Esophagus squamous epithelium (tissue), 5 donors: ENCODE measurements around the gene SOWAHD. TPM values are rescaled to one million over a fixed set of nuclear protein-coding genes. Genes with fewer than 3 reads are reported as not detected.
A peak's percentile ranks its signal among the peaks of the same experiment; 100 is the strongest.

Experiments
- DNase-seq: peaks from one replicate; lab custom pipeline; 2025; lab: John Stamatoyannopoulos, UW
- H3K27ac ChIP-seq, 4 donors: fragments of 200-600 bp; sonication (generic); one replicate each; pipeline ENCODE4 v1.5.1; 2016 to 2019; ENCODE audit warnings: mild to moderate bottlenecking in 1 of 4
- H3K27me3 ChIP-seq, 4 donors: fragments of 200-600 bp; sonication (generic); 1 replicate in 3 of 4; 2 replicates in 1 of 4; pipeline versions ENCODE4 v1.5.1 to v1.6.0; 2017 to 2021; ENCODE audit warnings: antibody characterized with exemption in 1 of 4
- H3K36me3 ChIP-seq, 3 donors: fragments of 200-600 bp; sonication (generic); one replicate each; pipeline ENCODE4 v1.5.1; 2016 to 2019
- H3K4me1 ChIP-seq, 3 donors: fragments of 200-600 bp; sonication (generic); one replicate each; pipeline ENCODE4 v1.5.1; 2017 to 2019
- H3K4me3 ChIP-seq, 4 donors: fragments of 200-600 bp; sonication (generic); 1 replicate in 3 of 4; 2 replicates in 1 of 4; pipeline ENCODE4 v1.5.1; 2016 to 2019; ENCODE audit warnings: mild to moderate bottlenecking in 2 of 4, moderate library complexity in 1 of 4
- H3K9me3 ChIP-seq, 3 donors: fragments of 200-600 bp; sonication (generic); one replicate each; pipeline ENCODE4 v1.5.1; 2016 to 2019
- POLR2A ChIP-seq, 4 donors: fragments of 450-650 bp; IDR thresholded peaks; one replicate each; pipeline ENCODE4 v1.6.1; 2017; ENCODE audit warnings: antibody characterized with exemption in 4 of 4, mild to moderate bottlenecking in 4 of 4, moderate library complexity in 3 of 4
- WGBS, 2 donors: methylation state at CpG; one replicate each; pipeline ENCODE4 v1.1.5; 2018; 5-methylcytosine and 5-hydroxymethylcytosine counted together
- intact Hi-C: fragments of 100-400 bp; cut with DNase I; formaldehyde crosslinking; loops from one replicate; pipeline ENCODE4 v1.15.0; 2022
- total RNA-seq, 4 donors: library from RNA; depleted of rRNA; stranded (reverse); fragments of >200 nt; gene quantifications; one replicate each; pipeline ENCODE4 v1.1.0, GENCODE V29; 2016
- TF ChIP-seq, protein P1 (sequence below), 6 experiments: fragments of 450-650 bp in 4 of 6; fragments of 200-600 bp in 2 of 6; sonication (generic) in 2 of 6; IDR thresholded peaks; one replicate each; pipeline ENCODE4 v1.5.1; 2016 to 2019; ENCODE audit warnings: antibody characterized with exemption in 6 of 6, mild to moderate bottlenecking in 4 of 6, moderate library complexity in 4 of 6
- donor health status: DM: yes; HTN: yes; CAD: no.

SOWAHD gene
- total RNA-seq, 4 donors from 2014 or later, result 0.38 TPM; not detected in 3

DNA sequence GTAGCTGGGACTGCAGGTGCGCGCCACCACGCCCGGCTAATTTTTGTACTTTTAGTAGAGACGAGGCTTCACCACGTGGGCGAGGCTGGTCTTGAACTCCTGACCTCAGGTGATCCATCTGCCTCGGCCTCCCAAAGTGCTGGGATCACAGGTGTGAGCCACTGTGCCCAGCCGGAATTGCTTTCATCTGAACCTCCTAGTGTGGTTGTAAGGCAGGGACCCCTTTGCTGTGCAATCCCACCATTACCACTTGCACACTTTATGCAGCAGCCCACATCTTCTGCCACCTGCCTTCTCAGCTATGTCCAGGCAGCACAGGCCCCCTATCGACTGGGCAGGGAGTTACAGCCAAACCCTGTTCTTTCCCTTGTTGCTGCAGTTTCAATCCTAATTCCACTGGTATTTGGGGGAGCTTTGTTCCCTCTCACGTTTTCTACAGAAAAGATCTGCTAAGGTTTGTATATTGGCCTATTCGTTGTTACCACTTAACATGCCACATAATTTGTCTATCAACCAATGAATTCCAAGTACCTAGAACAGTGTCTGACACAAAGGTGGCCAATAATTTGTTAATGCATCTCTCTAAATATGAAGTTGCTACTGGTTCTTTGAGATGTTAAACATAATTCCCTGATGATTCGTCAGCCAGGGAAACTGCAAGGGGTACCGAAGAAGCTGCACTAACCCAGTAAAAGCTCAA lies 26.5 kb downstream of the SOWAHD start:
- H3K27me3 ChIP-seq, result no peaks in the 10 kb centered on the region
- H3K36me3 ChIP-seq, result peaks cover 0 to 86% (median 16%) of the 10 kb centered on the region in 3 donors
- no peak for TF ChIP-seq POLR2A (IDR thresholded peaks at IDR 0.05)
- TF ChIP-seq, protein P1, sequence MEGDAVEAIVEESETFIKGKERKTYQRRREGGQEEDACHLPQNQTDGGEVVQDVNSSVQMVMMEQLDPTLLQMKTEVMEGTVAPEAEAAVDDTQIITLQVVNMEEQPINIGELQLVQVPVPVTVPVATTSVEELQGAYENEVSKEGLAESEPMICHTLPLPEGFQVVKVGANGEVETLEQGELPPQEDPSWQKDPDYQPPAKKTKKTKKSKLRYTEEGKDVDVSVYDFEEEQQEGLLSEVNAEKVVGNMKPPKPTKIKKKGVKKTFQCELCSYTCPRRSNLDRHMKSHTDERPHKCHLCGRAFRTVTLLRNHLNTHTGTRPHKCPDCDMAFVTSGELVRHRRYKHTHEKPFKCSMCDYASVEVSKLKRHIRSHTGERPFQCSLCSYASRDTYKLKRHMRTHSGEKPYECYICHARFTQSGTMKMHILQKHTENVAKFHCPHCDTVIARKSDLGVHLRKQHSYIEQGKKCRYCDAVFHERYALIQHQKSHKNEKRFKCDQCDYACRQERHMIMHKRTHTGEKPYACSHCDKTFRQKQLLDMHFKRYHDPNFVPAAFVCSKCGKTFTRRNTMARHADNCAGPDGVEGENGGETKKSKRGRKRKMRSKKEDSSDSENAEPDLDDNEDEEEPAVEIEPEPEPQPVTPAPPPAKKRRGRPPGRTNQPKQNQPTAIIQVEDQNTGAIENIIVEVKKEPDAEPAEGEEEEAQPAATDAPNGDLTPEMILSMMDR (IDR thresholded peaks at IDR 0.05), result peak in 4 of 6 experiments; percentile 13 to 39 (median 25)
- H3K9me3 ChIP-seq, result no peaks in the 10 kb centered on the region
- DNase-seq, result no peak
- H3K4me3 ChIP-seq, result no peak overlapping the region
- H3K27ac ChIP-seq, result no peak overlapping the region
- H3K4me1 ChIP-seq, result peaks cover 0 to 33% (median 11%) of the 10 kb centered on the region in 3 donors
- intact Hi-C loops, result no loop called here
- 53 to 68% methylated on average over 9 to 10 of the region's 14 CpGs for WGBS, 2 donors

DNA sequence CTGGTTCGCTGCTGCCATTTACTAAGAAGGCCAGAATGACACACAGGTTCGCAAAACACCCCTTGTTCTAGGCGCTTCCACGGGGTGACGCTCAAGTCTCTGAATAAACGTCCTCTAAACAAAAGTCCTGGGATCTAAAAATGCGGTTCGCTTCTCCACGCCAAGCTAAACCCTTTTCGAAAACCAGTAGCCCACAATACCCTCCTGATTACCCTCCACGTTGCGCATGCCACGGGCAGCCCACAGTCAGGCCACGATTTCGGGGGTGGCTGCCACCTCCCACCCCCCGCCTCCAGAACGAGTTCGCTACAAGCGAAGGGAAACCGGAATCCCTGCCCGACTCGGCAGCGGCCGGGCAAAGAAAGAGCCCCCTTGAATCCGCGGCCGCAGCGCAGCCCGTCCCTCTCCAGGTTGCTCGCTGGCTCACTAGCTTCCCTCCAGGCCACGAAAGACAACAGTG lies 32.6 kb downstream of the SOWAHD start:
- Histone ChIP-seq H3K9me3 (no peaks in the 10 kb centered on the region), H3K4me1 (peaks cover 0 to 47% (median 18%) of the 10 kb centered on the region in 3 donors), H3K27me3 (no peaks in the 10 kb centered on the region), H3K36me3 (peaks cover 0 to 35% (median 8%) of the 10 kb centered on the region in 3 donors), H3K4me3 (peak overlapping the region; percentile 68 to 82 (median 73)), H3K27ac (peak overlapping the region; percentile 91 to 96 (median 92))
- DNase-seq, result no peak
- 0 to 32% methylated on average over 1 to 28 of the region's 31 CpGs for WGBS, 2 donors
- TF ChIP-seq POLR2A (IDR thresholded peaks at IDR 0.05), result no peak
- TF ChIP-seq, protein P1 (IDR thresholded peaks at IDR 0.05), result peak in 1 of 6 experiments; percentile 6
- intact Hi-C loops, result no loop called here

DNA sequence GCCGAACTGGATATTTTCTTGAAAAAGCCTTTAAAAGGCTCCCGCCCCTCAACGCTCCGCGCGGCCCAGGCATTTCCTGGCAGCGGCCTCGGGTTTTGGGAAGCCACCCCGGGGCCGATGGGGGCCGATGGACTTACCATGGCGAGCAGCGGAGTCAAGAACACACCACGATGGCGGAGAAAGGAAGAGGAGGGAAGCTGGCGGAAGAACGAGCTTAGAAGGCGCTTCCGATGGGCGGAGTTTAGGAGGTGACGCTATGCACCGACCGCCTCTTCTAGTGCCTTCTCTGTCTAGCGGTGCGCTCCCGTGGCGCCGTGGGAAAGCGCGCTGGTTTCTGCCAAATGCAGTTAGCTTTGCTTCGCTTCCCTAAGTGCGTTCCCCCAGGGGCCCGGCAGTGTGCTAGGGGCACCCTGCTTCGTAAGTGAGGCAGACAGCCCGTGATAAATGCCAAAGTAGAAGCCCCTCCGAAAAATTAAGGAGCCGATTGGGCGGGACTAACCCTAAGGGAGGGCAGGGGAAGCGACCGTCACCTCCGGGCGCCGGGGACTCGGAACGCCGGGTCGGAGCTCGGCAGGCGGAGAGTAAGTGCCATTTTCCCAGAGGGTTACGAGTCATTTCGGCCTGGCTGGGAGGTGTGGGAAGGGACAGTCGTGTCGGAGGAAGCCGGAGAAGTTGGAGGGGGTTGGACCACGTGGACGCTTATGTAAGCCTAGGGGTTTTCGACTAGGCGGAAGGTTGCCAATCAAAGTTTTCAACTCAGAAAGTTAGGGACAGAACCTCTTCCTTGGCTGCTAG lies 33.2 kb downstream of the SOWAHD start, which contains the start of gene RPL39:
RPL39 (minus strand) TSS at position 194 of the 795 bp plus-strand sequence; CDS start at position 140, 54 bp downstream.
- H3K27me3 ChIP-seq, result no peaks in the 10 kb centered on the region
- WGBS, 2 donors, result 1 to 37% methylated on average over 19 to 34 of the region's 58 CpGs
- peaks cover 0 to 46% (median 18%) of the 10 kb centered on the region in 3 donors for H3K4me1 ChIP-seq
- no peaks in the 10 kb centered on the region for H3K9me3 ChIP-seq
- peak; percentile 11 for DNase-seq
- H3K36me3 ChIP-seq, result peaks cover 0 to 29% (median 7%) of the 10 kb centered on the region in 3 donors
- peak within 1 kb of the TSS; percentile 91 to 96 (median 92) for H3K27ac ChIP-seq
- TF ChIP-seq, protein P1 (IDR thresholded peaks at IDR 0.05), result no peak
- peak in 3 of 4 donors; percentile 5 to 75 (median 55) for TF ChIP-seq POLR2A (IDR thresholded peaks at IDR 0.05)
- intact Hi-C loops, result no loop called here
- peak within 1 kb of the TSS; percentile 68 to 82 (median 73) for H3K4me3 ChIP-seq

DNA sequence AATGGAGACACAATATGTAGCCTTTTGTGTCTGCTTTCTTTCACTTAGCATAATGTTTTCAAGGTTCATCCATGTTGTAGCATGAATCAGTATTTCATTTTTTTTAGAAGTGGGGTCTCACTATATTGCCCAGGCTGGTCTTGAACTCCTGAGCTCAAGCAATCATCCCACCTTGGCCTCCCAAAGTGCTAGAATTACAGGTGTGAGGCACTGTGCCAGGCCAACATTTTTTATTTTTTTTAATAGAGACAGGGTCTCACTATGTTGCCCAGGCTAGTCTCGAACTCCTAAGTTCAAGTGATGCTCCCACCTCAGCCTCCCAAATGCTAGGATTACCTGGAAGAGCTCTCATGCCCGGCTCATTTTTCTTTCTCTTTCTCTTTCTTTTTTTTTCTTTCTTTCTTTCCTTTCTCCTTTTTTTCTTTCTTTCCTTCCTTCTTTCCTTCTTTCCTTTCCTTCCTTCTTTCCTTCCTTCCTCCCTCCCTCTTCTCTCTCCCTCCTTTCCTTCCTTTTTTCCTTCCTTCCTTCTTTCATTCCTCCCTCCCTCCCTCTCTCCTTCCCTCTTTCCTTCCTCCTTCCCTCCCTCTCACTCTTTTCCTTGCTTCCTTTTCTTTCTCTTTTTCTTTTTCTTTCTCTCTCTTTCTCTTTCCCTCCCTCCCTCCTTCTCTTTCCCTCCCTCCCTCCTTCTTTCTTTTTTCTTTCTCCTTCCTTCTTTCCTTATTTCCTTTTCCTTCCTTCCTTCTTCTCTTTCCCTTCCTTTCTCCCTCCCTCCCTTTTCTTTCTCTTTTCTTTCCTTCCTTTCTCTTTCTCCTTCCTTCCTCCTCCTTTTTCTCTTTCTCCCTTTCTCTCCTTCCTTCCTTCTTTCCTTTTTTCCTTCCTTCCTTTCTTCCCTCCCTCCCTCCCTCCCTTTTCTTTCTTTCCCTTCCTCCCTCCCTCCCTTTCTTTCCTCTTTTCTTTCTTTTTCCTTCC lies 43.1 kb downstream of the SOWAHD start:
- H3K4me1 ChIP-seq, result no peaks in the 10 kb centered on the region
- TF ChIP-seq, protein P1 (IDR thresholded peaks at IDR 0.05), result no peak
- TF ChIP-seq POLR2A (IDR thresholded peaks at IDR 0.05), result no peak
- intact Hi-C loops, result no loop called here
- no peak overlapping the region for H3K4me3 ChIP-seq
- H3K27ac ChIP-seq, result no peak overlapping the region
- H3K9me3 ChIP-seq, result no peaks in the 10 kb centered on the region
- no peak for DNase-seq
- no peaks in the 10 kb centered on the region for H3K36me3 ChIP-seq
- H3K27me3 ChIP-seq, result no peaks in the 10 kb centered on the region
- 60 to 90% methylated on average over 2 of the region's 2 CpGs for WGBS, 2 donors
